Panc1 (cell line): Measurements from ENCODE around the gene ARHGAP25. TPM values are rescaled to one million over a fixed set of nuclear protein-coding genes. Genes with fewer than 3 reads are reported as not detected.

Source experiments
- ATAC-seq: fragments of 200-7000 bp; cut with Tn5 transposase; 2 replicates; pipeline ENCODE4 v1.9.1; 2020; ENCODE audit warnings: mild to moderate bottlenecking, moderate library complexity
- BruUV-seq: library from RNA; stranded (reverse); fragments of 400-500 nt; replicated peaks from 2 replicates; lab custom pipeline; 2021; lab: Mats Ljungman, UMichigan
- CTCF ChIA-PET: fragments of 300-600 bp; sonication (Branson Sonifier 250); formaldehyde crosslinking; loops from one replicate; lab custom pipeline; 2022; ENCODE audit warnings: antibody characterized with exemption; lab: Charles Lee
- POLR2A ChIA-PET: fragments of 300-600 bp; sonication (Branson Sonifier 250); formaldehyde crosslinking; loops from one replicate; lab custom pipeline; 2022; ENCODE audit warnings: antibody characterized with exemption; lab: Charles Lee
- DNase-seq: peaks from one replicate; pipeline ENCODE4 v3.0.0-alpha.2; 2010; ENCODE audit warnings: low read depth, low spot score
- H3K27ac ChIP-seq: 2 replicates; pipeline ENCODE4 v1.5.1; 2011; ENCODE audit warnings: mild to moderate bottlenecking, low read length, inconsistent platforms
- H3K27me3 ChIP-seq: fragments of 200-500 bp; sonication (Bioruptor generic); 2 replicates; pipeline ENCODE4 v1.6.0; 2014; ENCODE audit warnings: low read length, inconsistent platforms; ENCODE audit not compliant: control insufficient read depth, insufficient read depth
- H3K36me3 ChIP-seq: fragments of 200-500 bp; sonication (Bioruptor generic); 2 replicates; pipeline ENCODE4 v1.5.1; 2014; ENCODE audit warnings: inconsistent platforms, mild to moderate bottlenecking, low read length, moderate library complexity; ENCODE audit not compliant: control insufficient read depth, insufficient read depth
- H3K4me1 ChIP-seq: 2 replicates; pipeline ENCODE4 v1.5.1; 2011; ENCODE audit warnings: inconsistent platforms, mild to moderate bottlenecking, low read length, moderate library complexity; ENCODE audit not compliant: control insufficient read depth, insufficient read depth
- H3K4me3 ChIP-seq, 2 experiments: 2 replicates each; pipeline ENCODE4 v1.5.1; 2011 to 2012; ENCODE audit warnings: low read depth in 2 of 2, low read length in 2 of 2, mild to moderate bottlenecking in 2 of 2, inconsistent platforms in 1 of 2, moderate library complexity in 1 of 2
- H3K9me3 ChIP-seq: fragments of 200-500 bp; sonication (Bioruptor generic); 2 replicates; pipeline ENCODE4 v1.5.1; 2014; ENCODE audit warnings: low read depth, mild to moderate bottlenecking, inconsistent platforms, low read length, moderate library complexity; ENCODE audit not compliant: control insufficient read depth, insufficient read depth
- POLR2AphosphoS5 ChIP-seq: IDR thresholded peaks from 2 replicates; pipeline ENCODE4 v1.6.1; 2012; ENCODE audit warnings: mild to moderate bottlenecking, low read depth, low read length, moderate library complexity
- SIN3A ChIP-seq: IDR thresholded peaks from 2 replicates; pipeline ENCODE4 v1.6.1; 2012; ENCODE audit warnings: low read depth, mild to moderate bottlenecking, low read length, moderate library complexity, borderline replicate concordance; ENCODE audit not compliant: insufficient read depth
- TCF7L2 ChIP-seq: IDR thresholded peaks from 2 replicates; pipeline ENCODE4 v1.6.1; 2011; ENCODE audit warnings: mild to moderate bottlenecking, low read depth, low read length, inconsistent platforms
- in situ Hi-C: cut with HindIII; loops from 2 replicates; pipeline ENCODE4 v1.10.0; 2016; ENCODE audit warnings: low sequenced_read_pairs, low pct_unique_long_range_greater_than_20kb
- intact Hi-C: fragments of 100-400 bp; cut with micrococcal nuclease; formaldehyde crosslinking; loops from one replicate; pipeline ENCODE4 v1.10.0; 2022; ENCODE audit not compliant: unreplicated experiment
- total RNA-seq: library from RNA; stranded (reverse); gene quantifications from one replicate; pipeline ENCODE4 v1.2.1, GENCODE V29; 2021; ENCODE audit not compliant: unreplicated experiment
- TF ChIP-seq, protein P1 (sequence below): fragments of 450-650 bp; IDR thresholded peaks from 2 replicates; pipeline ENCODE4 v1.5.1; 2017; ENCODE audit warnings: mild to moderate bottlenecking
- TF ChIP-seq, protein P2 (sequence below), 2 experiments: IDR thresholded peaks; 2 replicates each; pipeline ENCODE4 v1.6.1; 2011 to 2012; ENCODE audit warnings: low read depth in 2 of 2, control low read depth in 1 of 2, low read length in 1 of 2, mild to moderate bottlenecking in 1 of 2, moderate library complexity in 1 of 2; ENCODE audit not compliant: insufficient read depth in 1 of 2

ARHGAP25 gene
- total RNA-seq, 1 experiment from 2014 or later = 0.49 TPM

DNA sequence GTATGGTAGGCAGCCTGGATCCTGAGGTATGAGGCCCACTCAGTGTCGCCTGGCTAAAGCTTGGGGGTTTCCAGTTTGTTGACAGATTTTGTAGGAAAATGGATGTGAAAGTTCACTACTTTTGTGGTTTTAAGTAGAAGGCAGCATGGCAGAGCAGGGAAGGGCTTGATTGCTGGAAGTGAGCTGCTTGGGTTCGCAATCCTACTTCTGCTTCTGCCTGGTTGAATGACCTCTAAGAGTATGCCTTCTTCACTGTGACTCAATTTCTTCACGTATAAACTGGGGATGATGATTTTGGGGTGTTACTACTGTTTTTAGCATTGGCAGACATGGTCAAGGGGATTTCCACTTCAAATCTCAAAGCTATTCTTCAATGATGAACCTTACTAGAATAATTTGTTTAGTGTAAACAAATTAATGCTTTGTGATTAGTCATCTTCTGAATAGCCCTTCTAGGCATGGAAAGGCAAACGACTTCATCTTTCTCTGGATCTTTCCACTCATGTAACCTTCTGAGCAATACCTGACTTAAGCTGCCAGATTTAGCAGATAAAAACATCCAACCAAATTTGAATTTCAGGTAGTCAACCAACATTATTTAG lies 123.3 kb downstream of the ARHGAP25 start:
- ChIA-PET POLR2A (no interaction called here), CTCF (no interaction called here)
- in situ Hi-C loops = no loop called here

DNA sequence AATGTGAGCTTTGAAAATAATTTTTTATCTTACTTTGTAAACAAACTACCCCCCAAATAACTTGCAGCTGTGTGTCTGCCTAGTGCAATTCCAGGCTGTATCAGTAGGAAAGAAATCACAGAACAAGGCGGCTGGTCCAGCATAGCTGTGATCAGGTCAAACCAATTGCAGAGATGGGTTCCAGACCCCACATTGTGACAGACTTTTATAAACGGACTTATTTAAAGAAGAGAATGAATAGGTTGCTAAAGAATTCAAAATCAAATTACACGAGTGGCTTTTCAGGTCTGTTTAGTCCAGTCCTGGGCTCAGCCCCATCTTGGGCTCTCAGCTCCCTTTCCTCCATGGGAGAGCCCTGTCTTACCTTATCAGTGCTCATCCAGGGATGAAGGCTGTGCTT lies 125.5 kb downstream of the ARHGAP25 start:
- Histone ChIP-seq H3K36me3 (no peaks in the 10 kb centered on the region), H3K9me3 (no peaks in the 10 kb centered on the region), H3K4me1 (no peaks in the 10 kb centered on the region), H3K27ac (no peak overlapping the region), H3K4me3 (no peak overlapping the region), H3K27me3 (peaks cover 32% of the 10 kb centered on the region)
- intact Hi-C loops = no loop called here
- POLR2A ChIA-PET = no interaction called here
- in situ Hi-C loops = no loop called here
- CTCF ChIA-PET = no interaction called here
- DNase-seq = no peak
- TF ChIP-seq TCF7L2 (no peak), SIN3A (no peak), POLR2AphosphoS5 (no peak)
- TF ChIP-seq, protein P1, sequence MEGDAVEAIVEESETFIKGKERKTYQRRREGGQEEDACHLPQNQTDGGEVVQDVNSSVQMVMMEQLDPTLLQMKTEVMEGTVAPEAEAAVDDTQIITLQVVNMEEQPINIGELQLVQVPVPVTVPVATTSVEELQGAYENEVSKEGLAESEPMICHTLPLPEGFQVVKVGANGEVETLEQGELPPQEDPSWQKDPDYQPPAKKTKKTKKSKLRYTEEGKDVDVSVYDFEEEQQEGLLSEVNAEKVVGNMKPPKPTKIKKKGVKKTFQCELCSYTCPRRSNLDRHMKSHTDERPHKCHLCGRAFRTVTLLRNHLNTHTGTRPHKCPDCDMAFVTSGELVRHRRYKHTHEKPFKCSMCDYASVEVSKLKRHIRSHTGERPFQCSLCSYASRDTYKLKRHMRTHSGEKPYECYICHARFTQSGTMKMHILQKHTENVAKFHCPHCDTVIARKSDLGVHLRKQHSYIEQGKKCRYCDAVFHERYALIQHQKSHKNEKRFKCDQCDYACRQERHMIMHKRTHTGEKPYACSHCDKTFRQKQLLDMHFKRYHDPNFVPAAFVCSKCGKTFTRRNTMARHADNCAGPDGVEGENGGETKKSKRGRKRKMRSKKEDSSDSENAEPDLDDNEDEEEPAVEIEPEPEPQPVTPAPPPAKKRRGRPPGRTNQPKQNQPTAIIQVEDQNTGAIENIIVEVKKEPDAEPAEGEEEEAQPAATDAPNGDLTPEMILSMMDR = no peak
- TF ChIP-seq, protein P2, sequence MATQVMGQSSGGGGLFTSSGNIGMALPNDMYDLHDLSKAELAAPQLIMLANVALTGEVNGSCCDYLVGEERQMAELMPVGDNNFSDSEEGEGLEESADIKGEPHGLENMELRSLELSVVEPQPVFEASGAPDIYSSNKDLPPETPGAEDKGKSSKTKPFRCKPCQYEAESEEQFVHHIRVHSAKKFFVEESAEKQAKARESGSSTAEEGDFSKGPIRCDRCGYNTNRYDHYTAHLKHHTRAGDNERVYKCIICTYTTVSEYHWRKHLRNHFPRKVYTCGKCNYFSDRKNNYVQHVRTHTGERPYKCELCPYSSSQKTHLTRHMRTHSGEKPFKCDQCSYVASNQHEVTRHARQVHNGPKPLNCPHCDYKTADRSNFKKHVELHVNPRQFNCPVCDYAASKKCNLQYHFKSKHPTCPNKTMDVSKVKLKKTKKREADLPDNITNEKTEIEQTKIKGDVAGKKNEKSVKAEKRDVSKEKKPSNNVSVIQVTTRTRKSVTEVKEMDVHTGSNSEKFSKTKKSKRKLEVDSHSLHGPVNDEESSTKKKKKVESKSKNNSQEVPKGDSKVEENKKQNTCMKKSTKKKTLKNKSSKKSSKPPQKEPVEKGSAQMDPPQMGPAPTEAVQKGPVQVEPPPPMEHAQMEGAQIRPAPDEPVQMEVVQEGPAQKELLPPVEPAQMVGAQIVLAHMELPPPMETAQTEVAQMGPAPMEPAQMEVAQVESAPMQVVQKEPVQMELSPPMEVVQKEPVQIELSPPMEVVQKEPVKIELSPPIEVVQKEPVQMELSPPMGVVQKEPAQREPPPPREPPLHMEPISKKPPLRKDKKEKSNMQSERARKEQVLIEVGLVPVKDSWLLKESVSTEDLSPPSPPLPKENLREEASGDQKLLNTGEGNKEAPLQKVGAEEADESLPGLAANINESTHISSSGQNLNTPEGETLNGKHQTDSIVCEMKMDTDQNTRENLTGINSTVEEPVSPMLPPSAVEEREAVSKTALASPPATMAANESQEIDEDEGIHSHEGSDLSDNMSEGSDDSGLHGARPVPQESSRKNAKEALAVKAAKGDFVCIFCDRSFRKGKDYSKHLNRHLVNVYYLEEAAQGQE (IDR thresholded peaks at IDR 0.05; ENCODE audit: insufficient read depth in 1 of 2, low read depth in 2 of 2, low read length in 1 of 2) = no peak
- ATAC-seq = no peak
- BruUV-seq = no TSS peak

More for the DNA sequence above, 123.3 kb downstream of the ARHGAP25 start:
- no TSS peak for BruUV-seq
- H3K36me3 ChIP-seq = no peaks in the 10 kb centered on the region
- ATAC-seq (no peak), DNase-seq (no peak)
- intact Hi-C loops = no loop called here
- H3K27ac ChIP-seq = no peak overlapping the region
- H3K4me3 ChIP-seq = no peak overlapping the region
- H3K9me3 ChIP-seq = 0 out of 2 replicates have a peak, but pooled peaks cover 3% of the 10 kb centered on the region
- no peaks in the 10 kb centered on the region for H3K4me1 ChIP-seq
- TF ChIP-seq POLR2AphosphoS5 = no peak
- TF ChIP-seq SIN3A = no peak
- no peak for TF ChIP-seq TCF7L2
- TF ChIP-seq, protein P2 (IDR thresholded peaks at IDR 0.05; ENCODE audit: insufficient read depth in 1 of 2, low read depth in 2 of 2, low read length in 1 of 2) = no peak
- TF ChIP-seq, protein P1 = no peak
- peaks cover 33% of the 10 kb centered on the region for H3K27me3 ChIP-seq
